NT2/D1 (cell line): Measurements from ENCODE around the gene BIN1.

Experiments used
- SUZ12 ChIP-seq: IDR thresholded peaks from 2 replicates; pipeline ENCODE4 v1.6.1; 2011; ENCODE audit not compliant: insufficient read length, insufficient read depth; ENCODE audit errors: extremely low read depth
- YY1 ChIP-seq: IDR thresholded peaks from 2 replicates; pipeline ENCODE4 v1.6.1; 2011; ENCODE audit not compliant: insufficient read length, insufficient read depth

DNA sequence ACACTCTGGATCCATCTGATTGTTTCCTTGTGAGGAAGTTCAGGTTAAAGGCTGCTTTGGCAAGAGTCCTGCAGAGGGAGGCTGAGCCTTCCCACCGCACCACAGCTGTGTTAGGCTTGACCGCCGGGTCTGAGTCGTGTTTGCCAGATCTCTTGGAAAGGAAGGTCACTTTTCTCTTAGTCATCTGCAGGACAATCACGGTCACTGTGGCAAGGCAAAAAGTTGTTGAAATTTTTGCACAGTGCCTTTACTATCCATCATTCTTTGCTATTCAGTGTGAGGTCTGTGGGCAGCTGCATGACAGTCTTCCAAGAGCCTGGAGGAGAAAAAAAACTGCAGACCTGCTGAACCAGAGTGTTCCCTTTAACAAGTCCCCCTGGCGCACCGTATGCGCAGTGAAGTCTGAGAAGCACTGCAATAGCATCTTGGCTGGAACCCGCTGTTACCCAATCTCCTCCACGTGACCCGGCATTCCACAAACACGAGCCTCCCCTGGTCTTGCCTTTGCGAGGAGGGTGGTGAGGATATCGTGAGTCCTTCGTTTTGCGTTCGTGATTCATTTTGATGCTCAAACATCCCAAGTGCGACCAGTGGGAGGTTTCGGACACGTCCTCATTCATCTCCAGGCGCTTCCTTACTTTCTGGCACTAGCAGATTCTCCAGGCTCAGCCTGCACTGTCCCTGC is 23.0 kb downstream of the BIN1 start:
- no peak for TF ChIP-seq SUZ12
- no peak for TF ChIP-seq YY1
